ENCODE results near the gene COX19.
"Not testable (repeated sequence)": the region's sequence is repeated elsewhere in the genome, so short reads cannot be mapped to it uniquely, and the experiment has no call there.

Gene COX19

DNA sequence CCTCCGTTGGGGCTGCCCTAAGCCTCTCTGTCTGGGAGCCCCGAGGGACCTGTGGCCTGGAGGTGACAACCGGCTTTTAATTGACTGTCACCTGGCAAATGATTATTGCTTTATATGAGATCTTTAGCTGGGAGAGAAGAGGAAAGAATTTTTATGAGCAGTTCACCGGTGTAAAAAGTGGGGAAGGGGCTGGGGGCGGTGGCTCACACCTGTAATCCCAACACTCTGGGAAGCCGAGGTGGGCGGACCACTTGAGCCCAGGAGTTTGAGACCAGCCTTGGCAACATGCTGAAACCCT, 2.6 kb upstream of the COX19 start:
- DNase-seq (ENCODE audit: low read depth), result no peak

DNA sequence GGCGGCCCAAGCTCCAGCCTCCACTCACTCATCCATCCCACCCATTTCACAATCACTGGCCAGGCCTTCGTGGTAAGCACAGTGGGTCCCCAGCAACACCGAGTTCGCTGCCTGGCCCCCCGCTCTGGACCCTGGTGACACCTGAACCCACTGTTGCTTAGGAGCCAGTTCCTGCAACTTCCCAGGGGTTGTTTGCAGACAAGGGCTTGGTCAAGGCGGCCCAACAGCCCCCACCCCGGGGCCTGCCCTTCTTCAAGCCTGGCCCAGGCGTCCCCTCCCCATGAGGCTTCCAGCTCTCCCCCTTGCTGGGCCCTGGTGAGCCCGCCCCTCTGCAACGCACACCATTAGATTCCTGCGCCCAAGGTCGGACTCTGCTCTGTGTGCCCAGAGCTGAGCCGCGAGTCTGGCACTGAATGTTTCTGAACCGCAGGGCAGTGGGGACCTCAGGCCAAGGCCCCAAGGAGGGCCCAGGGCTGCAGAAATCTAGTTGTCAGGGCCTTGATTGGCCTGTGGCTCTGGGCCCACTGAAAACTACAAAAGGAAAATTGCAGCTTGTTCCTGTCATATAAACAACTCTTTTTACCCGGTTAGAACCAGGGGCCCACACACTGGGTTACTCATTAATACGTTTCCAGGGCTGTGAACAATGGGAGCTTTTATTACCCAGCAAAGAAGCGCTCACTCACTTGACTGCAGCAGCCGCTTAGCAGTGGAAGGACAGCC, 2.1 kb upstream of the COX19 start:
- no peak for DNase-seq (ENCODE audit: low read depth)

DNA sequence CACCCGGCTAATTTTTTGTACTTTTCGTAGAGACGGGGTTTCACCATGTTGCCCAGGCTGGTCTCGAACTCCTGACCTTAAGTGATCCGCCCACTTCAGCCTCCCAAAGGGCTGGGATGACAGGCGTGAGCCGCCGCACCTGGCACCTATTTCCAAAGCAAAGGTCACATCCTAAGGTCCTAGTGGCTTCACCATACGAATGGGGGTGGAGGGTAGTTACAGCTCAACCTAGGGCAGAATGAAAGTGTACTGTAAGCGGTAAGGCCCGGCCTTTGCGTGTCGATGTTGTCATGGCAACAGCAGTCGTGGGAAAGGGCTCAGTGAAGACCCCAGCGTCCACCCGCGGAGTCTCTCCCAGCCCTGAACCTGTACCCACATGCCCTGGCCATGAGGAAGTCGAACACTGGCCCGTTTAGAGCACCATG, 1.6 kb upstream of the COX19 start:
- DNase-seq (ENCODE audit: low read depth), result no peak

DNA sequence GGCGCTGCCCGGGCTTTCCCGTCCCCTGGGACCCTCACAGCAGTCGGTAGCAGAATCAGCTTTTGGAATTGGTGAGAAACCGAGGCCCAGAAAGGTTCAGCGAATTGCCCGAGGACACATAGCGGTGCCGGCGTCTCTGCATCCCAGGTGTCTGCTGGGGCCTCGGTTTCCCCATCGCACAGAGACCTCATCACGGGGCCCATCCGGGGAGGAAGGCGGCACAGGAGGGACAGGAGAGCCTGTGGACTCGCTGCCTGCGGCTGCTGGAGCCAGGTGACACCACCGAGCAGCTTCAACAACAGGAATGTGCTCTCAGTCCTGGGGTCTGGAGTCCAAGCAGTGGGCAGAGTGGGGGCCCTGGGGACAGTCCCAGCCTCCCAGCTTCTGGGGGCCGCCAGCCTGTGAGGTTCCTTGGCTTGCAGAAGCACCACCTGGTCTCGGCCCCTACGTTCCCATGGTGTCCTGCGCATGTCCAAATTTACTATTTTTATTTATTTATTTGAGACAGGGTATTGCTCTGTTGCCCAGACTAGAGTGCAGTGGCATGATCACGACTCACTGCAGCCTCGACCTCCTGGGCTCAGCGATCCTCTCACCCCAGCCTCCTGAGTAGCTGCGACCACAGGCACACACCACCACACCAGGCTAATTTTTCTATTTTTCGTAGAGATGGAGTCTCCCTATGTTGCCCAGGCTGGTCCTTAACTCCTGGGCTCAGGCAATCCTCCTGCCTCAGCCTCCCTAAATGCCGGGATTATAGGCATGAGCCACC, 539 bp upstream of the COX19 start:
- no peak for DNase-seq (ENCODE audit: low read depth)

DNA sequence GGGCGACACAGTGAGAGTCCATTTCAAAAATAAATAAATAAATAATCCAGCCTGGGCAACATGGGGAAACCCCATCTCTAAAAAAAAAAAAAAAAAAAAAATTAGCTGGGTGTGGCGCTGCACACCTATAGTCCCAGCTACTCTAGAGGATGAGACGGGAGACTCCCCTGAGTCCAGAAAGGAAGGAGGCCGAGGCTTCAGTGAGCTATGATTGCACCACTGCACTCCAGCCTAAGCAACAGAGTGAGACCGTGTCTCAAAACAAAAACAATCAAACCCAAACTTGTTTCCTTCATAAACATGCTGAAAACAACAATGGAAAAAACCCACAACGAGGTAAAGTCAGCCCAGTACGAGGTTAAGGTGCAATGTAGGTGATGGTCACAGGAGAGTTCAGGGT, 1.2 kb downstream of the COX19 start:
- no peak for DNase-seq (ENCODE audit: low read depth)

DNA sequence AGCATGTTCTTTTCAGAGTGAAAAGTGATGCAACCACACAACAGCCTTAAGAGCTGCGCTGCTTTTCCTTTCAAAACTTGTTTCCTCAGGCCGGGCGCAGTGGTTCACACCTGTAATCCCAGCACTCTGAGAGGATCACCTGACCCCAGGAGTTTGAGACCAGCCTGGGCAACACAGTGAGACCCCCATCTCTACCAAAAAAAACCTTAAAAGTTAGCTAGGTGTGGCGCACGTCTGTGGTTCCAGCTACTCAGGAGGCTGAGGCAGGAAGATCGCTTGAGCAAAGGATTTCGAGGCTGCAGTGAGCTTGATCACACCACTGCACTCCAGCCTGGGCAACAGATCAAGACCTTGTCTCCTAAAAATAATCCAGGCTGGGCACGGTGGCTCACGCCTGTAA, 2.0 kb downstream of the COX19 start:
- no peak for DNase-seq (ENCODE audit: low read depth)

DNA sequence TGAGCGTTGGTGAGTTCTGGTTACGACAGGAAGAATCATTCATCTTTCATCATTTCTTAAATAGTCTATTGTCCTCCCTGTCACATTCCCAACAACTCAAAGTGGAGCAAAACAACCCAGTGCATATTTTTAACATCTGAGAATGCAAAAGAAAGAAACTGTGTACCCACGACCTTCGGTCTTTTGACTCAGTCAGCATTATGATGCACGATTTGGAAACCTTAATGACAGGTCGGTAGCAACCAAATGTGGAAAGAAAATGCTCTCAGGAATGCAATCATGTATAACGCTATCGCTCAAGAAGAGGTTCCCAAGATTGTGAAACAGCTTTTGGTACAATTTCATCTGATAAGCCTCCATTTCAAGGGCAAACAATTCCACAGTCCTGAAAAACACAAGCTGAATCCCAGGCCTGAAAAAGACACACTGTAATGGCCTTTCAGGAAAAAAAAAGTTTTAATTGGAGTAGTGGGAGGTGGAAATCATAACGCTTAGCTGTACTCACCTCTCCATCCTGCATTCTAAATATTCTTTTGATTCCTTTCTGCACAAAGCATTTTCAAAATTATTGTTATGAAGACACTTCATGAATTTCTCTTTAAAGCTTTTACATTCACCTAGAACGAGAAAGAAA, 2.6 kb downstream of the COX19 start:
- DNase-seq (ENCODE audit: low read depth), result no peak

DNA sequence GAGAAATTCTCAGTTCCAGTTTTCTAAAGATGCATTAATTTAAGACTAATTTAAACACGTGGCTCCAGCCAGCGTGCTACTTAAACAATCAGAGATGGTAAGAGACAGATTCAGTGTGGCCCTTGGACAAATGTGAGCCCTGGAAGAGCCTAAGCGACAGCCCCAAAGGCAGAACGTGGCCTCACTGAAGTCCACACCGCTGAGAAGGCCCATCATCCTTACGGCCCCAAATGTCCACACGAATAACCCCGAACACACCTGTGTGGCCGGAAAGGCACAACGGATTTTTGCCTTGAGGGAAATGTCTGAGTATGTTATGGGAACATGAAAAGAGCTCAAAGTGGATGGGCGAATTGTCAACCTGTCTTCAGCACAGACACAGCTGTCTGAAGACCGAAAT, 3.2 kb downstream of the COX19 start:
- DNase-seq (ENCODE audit: low read depth), result no peak

DNA sequence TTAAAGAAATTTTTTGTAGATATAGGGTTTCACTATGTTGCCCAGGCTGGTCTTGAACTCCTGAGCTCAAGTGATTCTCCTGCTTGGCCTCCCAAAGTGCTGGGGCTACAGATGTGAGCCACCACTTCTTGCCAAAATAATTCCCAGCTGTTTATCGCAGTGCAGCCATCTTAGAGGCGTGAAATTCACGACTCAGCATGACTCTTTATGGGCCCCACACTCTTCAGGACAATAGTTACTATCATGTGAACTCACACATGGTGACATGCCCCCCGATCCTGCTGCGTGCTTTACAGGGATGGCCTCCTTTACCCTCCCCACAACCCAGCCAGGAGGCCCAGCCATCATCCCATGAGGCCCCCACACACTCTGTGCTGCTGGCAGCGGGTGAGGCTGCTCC, 4.6 kb downstream of the COX19 start:
- no peak for DNase-seq (ENCODE audit: low read depth)

DNA sequence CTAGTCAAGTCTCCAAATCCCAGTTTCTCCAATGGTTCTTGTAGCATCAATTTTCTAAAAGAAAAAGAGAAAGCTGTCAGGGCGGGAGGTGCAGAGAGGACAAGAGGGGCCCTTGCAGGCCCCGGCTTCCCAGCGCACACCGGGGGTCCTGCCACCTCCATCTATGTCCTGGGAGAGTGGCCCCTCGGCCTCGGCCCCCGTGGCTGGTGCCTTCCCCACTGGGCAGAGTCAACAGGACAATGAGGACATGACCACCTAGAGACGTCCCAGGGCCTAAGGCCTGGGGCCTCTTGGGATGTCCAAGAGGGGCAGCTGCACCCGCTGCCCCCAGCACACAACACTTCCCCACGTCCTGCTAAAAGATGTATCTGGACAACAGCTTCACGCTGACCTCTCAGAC, 5.9 kb downstream of the COX19 start:
- no peak for DNase-seq (ENCODE audit: low read depth)

DNA sequence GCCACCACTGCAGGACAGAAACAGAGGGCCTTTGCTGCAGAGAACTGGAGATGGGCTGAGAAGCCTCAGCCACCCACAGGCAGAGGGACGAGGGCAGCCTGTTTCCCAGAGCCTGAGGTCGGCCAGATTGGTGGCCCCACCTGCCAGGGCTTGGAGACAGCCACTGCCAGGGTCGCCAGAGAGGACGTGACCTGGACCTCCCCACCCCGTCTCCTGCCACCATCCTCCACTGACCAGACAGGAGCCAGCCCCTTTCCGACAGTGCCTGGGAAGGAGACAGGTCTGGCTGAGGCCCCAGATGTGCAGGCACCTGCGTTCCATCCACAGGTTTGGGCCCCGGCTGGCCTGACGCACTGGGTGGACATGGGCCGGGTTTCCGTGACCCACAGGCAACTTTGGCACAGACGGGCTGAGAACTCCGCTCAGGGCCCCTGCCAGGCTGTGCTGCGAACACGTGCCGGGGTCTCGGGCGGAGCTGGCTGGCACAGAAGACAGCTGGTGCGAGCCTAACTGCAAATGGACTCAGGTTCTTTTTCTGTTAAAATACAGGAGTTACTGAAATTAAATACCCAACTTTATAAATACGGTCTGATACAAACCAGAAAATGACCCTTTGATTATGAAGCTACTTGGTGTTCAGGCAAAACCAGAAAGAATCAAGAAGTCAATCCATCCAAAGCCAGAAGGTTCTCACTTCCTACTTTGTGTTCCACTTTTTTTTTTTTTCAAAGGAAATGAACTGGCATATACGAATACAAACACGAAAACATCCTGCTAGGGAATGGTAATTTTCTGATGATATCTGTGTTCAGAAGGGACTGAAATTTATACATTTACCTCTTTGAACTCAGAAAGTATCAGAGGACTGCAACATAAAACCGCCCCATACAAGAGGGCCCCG, 6.9 kb downstream of the COX19 start:
- DNase-seq (ENCODE audit: low read depth), result no peak

DNA sequence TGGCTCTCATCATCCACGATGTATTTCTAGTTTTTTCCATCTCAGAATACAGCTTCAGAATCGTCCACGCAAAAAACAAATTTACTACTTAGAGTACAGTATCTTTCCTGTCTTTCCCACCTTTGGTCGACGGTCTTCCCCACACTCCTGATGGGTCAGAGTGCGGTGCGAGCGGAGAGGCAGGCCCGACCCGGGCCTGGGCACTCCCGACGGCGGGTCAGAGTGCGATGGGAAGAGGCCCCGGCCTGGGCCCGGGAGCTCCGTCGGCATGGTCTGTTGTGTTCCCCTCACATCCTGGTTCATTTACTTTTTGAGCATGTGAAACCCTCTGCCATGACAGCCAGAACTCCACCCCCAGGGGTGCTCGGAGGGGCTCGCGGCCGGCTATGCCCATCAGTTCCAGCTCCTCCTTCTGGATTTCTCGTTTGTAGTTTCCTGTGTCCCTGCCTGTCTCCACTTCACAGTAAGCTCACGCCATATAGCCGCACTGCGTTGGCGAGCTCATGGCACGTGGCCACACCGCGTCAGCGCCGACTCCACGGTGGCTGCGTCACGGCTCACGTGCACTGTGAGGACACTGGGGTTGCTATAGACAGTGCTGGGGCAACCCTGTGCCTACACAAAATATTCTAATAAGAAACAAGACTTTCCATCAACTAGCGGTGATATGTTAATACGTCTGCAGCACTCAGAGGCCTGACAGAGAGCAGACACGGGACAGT, 7.8 kb downstream of the COX19 start:
- DNase-seq (ENCODE audit: low read depth), result no peak

DNA sequence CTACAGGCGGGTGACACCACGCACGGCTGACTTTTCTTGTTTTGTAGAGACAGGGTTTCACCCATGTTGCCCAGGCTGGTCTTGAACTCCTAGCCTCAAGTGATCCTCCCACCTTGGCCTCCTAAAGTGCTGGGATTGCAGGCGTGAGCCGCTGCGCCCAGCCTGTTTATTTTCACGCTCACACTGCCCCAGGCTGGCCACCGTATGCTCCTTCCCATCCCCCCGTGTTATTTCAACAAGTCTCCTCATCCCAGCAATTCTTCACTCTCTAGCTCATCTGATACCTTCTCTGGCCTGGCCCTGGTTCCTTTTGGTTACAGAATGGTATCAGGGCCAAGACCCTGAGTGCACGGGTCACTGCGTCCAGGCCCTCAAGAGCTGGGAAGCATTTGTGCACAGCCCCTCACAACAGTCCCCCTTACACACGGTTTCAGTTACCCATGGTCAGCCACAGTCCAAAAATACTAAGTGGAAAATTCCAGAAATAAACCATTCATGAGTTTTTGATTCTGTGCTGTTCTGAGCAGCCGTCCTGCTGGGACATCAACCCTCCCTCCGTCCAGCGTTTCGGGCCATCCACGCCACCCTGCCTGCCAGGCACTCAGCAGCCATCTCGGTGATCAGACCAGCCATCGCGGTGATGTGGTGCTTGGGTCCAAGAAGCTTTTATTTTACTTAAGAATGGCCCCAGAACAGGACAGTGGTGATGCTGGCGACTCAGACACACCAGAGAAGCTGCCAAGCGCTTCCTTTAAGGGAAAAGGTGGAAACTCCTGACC, 8.9 kb downstream of the COX19 start:
- DNase-seq (ENCODE audit: low read depth), result no peak

DNA sequence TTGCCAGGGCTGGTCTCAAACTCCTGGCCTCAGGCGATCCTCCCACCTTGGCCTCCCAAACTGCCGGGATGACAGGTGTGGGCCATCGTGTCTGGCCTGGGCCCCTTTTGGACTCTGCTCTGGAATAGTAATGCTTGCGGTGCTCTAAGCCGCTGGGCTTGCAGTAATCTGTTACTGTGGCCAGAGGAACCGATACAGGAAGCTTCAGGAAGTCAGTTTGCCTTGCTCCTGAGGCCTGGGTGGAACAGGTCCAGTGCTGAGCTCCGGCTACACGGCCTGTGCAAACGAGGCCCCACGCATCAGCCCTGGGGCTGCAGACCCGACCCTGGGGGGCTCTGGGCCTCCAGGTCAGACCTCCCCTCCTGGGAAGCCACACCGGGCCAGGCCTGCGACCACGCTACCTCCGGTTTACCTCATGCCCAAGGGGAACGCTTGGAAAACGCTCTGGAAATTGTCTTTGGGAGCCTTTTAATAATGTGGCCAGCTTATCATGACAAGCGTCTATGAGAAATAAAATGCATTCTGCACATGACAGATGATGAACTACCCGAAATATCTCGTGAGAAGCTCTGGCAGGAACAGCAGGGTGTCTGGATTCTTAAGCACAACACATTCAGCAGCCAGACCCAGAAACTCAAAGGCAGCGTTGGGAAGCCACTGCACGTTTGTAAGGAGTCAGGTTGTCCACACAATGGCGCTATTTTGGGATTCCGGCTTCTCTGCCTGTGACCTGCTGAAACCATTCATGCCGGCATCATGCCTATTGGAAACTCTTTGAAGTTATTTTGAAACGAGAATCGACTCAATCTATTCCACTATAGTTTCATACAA, 10.7 kb downstream of the COX19 start:
- DNase-seq (ENCODE audit: low read depth), result no peak

DNA sequence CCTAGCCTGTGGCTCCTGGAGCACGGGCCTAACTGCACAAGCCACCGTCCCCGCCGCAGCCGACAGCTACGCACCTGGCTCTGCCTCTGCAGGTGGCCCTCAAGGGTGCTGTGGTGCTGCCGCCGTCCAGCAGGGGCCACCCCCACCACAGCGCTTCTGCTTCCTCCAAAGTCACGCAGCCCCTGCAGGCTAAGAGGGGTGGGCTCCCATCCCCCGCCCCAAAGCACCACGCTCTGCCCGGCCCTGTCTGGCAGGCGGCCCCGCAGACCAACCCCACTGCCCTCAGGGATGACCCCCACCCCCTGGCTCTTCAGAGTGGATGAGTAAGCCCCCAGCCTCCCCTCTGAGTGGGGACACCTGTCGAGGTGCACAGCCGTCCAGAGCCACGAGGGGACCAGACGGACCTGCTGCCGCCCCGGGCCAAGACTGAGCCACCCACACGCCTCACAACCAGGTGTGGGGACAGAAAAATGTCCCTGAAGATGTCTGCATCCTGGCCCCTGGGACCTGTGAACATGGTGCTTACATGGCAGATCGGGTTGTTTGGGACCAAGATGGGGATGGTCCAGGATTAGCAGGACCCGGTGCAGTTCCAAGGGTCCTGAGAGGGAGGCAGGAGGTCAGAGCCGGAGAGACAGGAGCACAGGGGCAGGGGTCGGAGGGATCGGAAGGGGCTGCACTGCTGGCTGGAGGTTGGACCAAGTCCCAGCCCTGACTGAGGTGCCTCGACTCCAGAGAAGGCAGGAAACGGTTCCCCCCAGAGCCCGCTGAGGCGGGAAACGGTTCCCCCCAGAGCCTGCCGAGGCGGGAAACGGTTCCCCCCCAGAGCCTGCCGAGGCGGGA, 11.9 kb downstream of the COX19 start:
- DNase-seq (ENCODE audit: low read depth), result no peak

DNA sequence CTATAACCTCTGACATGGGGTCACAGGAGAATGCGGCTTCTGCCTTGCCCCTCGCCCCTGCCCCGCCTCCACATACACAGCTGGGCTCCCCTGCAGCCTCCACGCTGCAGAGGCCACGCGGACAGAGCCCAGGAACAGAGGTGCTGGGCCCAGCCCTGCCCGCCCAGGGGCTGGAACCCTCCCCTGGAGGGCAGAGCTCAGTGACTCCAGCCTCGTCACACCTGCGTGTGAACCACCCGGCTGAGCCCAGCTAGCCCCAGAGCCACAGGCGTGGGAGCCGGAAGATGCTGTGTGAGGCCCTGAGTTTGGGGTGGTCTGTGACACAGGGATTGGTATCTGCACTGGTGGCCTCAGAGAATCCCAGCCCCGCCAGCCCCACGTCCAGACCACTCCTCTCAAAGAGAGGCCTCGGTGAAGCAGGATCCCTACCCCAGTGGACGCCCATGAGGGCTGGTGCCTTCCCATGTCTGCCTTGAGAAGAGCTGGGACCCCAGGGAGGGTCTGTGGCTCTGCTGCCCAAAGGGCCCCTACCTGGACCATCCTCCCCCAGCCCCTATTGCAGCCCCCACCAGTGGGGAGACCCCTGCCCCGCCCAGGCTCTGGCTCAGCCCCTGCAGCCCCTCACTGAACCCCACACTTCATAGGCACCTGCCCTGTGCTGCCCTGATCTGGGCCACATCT, 12.8 kb downstream of the COX19 start:
- DNase-seq (ENCODE audit: low read depth), result no peak

DNA sequence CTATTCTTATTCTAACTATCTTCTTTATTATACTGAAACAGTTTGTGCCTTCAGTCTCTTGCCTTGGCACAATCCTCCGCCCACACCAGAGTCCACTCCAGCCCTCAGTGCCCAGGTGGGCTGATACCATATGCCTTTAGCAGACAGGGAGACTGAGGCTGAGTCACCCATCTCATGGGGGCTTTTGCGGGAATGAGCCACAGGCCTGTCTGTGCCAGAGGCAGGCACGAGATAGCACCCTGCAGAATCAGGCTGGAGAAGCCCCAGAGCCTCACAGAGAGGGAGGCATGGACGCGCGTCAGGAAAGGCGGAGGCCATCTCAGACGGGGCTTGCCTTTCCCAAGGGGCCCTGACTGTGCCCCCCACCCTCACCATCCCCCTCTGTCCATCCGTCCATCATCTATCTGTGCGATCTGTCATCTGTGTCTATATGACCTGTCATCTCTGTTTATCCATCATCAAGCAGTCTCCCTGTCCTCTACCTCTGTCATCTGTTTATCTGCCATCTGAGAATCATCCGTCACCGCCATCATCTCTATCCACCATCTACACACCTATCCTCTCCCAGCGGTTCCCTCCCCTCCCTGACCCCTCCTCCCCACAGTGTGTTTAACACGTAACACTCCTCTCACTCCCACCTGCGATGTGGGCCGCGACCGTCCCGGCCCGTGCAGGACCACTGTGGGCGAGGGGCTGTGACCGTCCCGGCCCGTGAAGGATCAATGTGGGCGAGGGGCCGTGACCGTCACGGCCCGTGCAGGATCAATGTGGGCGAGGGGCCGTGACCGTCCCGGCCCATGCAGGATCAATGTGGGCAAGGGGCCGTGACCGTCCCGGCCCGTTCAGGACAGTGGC, 13.6 kb downstream of the COX19 start:
- DNase-seq (ENCODE audit: low read depth), result no peak

DNA sequence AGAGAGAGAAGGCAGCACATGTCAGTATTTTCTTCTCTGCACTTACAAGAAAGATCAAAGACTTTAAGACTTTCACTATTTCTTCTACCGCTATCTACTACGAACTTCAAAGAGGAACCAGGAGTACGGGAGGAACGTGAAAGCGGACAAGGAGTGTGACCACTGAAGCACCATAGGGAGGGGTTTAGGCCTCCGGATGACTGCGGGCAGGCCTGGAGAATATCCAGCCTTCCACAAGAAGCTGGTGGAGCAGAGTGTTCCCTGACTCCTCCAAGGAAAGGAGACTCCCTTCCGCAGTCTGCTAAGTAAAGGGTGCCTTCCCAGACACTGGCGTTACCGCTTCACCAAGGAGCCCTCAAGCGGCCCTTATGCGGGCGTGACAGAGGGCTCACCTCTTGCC, 14.4 kb downstream of the COX19 start:
- not testable (repeated sequence) for DNase-seq (ENCODE audit: low read depth)
